ENCODE measurements around the gene SLC6A6.

Gene SLC6A6

DNA sequence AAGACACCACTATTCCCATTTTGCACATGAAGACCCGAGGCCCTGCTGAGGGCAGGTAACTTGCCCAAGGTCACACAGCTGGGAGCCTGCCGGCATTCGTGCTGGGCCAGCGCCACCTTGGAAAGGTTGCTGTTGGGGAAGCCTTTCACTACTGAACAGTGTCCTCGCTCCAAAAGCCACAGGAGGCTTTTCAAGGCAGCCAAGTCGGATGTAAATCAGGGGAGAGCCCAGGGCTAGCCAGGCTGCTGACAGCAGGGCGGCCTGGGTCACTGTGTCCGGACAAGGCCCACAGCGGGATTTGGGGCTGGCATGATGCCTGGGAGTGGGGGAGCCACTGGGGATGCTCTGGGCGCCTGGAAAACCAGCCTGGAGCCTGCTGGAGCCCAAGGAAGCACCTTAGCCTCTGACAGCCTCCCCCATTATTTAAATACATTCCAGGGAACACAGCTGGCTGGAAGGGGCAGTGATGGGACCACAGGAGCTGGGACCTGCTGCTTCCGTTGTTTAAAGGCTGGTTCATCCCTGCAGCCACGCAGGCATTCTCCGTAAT is 10.5 kb downstream of the SLC6A6 start:
- TF ChIP-seq PAX5 (IDR thresholded peaks at IDR 0.05; ENCODE audit: insufficient read depth, low read length, severe bottlenecking) (no peak), POLR2A (IDR thresholded peaks at IDR 0.05; ENCODE audit: low read depth, low read length) (no peak), SPI1 (IDR thresholded peaks at IDR 0.05; ENCODE audit: low read depth, low read length) (no peak), POLR2AphosphoS5 (IDR thresholded peaks at IDR 0.05; ENCODE audit: low read depth, low read length) (no peak), TAF1 (IDR thresholded peaks at IDR 0.05; ENCODE audit: low read depth, low read length) (no peak), POU2F2 (IDR thresholded peaks at IDR 0.05; ENCODE audit: low read depth, low read length) (no peak)
- no peak for DNase-seq (ENCODE audit: insufficient read length, low spot score)

DNA sequence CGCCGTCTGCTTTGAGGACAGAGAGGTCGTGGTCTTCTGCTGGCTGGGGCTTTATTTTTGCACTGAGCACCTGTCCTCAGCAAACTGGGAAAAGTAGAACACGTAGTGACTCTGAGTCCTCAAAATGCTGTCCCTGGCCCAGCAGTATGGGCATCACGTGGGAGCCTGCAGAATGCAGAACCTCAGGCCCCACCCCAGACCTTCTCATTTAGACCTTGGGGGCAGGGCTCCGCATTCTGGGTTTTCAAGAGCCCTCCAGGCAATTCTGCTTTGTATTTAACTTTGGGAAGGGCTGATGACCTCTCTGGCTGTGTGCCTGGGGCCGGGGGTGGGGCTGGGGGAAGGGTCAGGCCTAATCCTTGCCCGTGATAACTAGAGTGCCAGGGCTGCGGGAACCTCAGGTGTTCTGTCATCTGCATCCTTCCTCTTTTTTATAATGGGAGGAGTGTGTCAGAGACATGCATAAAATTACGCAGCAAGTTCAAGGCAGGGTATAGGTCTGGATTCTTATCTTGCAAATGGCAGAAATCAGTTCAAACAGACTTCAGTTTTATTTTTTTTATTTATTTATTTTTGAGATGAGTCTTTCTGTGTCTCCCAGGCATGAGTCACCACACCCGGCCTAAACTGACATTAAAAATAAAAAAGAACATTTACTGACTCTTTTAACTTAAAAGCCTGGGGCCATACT is 11.1 kb downstream of the SLC6A6 start:
- DNase-seq (ENCODE audit: insufficient read length, low spot score) = no peak
- no peak for FAIRE-seq
- no peak for TF ChIP-seq SPI1 (IDR thresholded peaks at IDR 0.05; ENCODE audit: low read depth, low read length)
- TF ChIP-seq POLR2AphosphoS5 (IDR thresholded peaks at IDR 0.05; ENCODE audit: low read depth, low read length) = no peak
- no peak for TF ChIP-seq TAF1 (IDR thresholded peaks at IDR 0.05; ENCODE audit: low read depth, low read length)
- no peak for TF ChIP-seq POU2F2 (IDR thresholded peaks at IDR 0.05; ENCODE audit: low read depth, low read length)
- no peak for TF ChIP-seq POLR2A (IDR thresholded peaks at IDR 0.05; ENCODE audit: low read depth, low read length)
- TF ChIP-seq PAX5 (IDR thresholded peaks at IDR 0.05; ENCODE audit: insufficient read depth, low read length, severe bottlenecking) = no peak

More for the DNA sequence above, 10.5 kb downstream of the SLC6A6 start:
- no peak for FAIRE-seq

DNA sequence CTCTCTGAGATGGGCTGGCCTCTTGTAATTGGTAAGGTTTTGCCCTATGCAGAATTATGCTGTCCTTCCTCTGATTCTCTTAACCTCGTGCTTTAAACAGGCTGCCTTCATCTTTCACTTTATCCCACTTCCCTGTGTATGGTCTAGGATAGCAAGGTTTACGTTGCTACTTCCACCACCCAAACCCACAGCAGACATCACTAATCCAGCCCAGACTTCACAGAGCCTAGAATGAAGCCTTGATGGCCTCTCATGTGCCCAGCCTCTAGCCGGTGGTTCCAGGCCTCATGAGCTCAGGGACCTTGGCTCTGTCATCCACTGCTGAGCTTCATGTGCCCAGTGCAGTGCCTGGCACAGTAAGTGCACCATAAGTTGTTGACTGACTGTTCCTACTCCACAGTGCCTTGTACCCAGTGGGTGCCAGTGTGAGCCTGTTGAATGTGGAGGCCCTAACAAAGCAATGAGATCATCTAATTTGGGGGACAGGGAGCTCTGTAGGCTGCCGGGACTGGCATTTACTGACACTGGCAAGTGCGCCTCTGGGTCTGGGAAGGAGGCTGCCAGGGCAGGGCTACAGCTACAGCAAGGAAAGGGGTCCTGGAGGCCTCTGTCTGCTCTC is 12.5 kb downstream of the SLC6A6 start:
- DNase-seq (ENCODE audit: insufficient read length, low spot score) (no peak), FAIRE-seq (no peak)
- no peak for TF ChIP-seq POLR2AphosphoS5 (IDR thresholded peaks at IDR 0.05; ENCODE audit: low read depth, low read length)
- TF ChIP-seq POU2F2 (IDR thresholded peaks at IDR 0.05; ENCODE audit: low read depth, low read length) = no peak
- no peak for TF ChIP-seq SPI1 (IDR thresholded peaks at IDR 0.05; ENCODE audit: low read depth, low read length)
- no peak for TF ChIP-seq TAF1 (IDR thresholded peaks at IDR 0.05; ENCODE audit: low read depth, low read length)
- no peak for TF ChIP-seq PAX5 (IDR thresholded peaks at IDR 0.05; ENCODE audit: insufficient read depth, low read length, severe bottlenecking)
- no peak for TF ChIP-seq POLR2A (IDR thresholded peaks at IDR 0.05; ENCODE audit: low read depth, low read length)

DNA sequence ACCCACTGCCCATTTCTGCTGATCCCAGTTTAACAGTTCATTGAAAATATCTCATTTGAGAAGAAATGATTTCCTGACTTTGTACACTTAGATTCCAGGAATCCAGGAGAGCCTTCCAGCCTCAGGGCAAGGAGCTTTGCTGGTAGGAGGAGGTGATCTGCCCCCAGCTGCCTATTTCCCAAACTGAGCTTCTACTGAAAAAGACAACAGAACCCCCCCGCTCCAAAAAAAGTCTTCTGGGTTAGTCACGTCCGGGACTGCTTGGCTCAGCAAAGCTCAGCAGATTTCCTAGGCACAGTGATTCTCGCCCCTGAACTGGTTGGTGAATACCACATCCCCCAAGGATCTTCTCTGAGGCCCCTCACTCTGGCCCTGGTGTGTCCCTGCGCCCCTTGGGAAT is 13.1 kb downstream of the SLC6A6 start:
- no peak for FAIRE-seq
- DNase-seq (ENCODE audit: insufficient read length, low spot score) = no peak
- TF ChIP-seq POLR2A (IDR thresholded peaks at IDR 0.05; ENCODE audit: low read depth, low read length) = no peak
- TF ChIP-seq PAX5 (IDR thresholded peaks at IDR 0.05; ENCODE audit: insufficient read depth, low read length, severe bottlenecking) = no peak
- TF ChIP-seq POU2F2 (IDR thresholded peaks at IDR 0.05; ENCODE audit: low read depth, low read length) = no peak
- no peak for TF ChIP-seq SPI1 (IDR thresholded peaks at IDR 0.05; ENCODE audit: low read depth, low read length)
- TF ChIP-seq TAF1 (IDR thresholded peaks at IDR 0.05; ENCODE audit: low read depth, low read length) = no peak
- no peak for TF ChIP-seq POLR2AphosphoS5 (IDR thresholded peaks at IDR 0.05; ENCODE audit: low read depth, low read length)

DNA sequence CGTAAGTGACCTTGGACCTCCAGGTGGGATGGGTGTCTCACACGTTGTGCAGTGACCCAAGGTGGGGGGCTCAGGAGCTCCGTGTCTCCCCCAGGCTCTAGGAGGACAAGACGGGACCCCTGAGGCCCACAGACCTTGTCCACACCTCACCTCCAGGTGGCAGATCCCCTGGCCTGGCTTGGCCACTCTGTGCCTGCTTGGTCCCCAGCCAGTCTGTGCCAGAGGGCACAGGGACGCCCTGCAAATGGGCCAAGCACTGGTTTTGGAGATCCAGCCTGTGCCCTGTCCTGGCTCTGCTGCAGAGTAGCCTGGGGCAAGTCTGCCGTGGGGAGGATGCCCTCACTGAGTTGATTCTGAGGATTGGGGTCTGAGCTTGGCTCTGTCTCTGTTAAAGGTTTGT is 14.0 kb downstream of the SLC6A6 start:
- no peak for DNase-seq (ENCODE audit: insufficient read length, low spot score)
- no peak for TF ChIP-seq SPI1 (IDR thresholded peaks at IDR 0.05; ENCODE audit: low read depth, low read length)
- no peak for TF ChIP-seq POU2F2 (IDR thresholded peaks at IDR 0.05; ENCODE audit: low read depth, low read length)
- TF ChIP-seq TAF1 (IDR thresholded peaks at IDR 0.05; ENCODE audit: low read depth, low read length) = no peak
- TF ChIP-seq POLR2A (IDR thresholded peaks at IDR 0.05; ENCODE audit: low read depth, low read length) = no peak
- TF ChIP-seq POLR2AphosphoS5 (IDR thresholded peaks at IDR 0.05; ENCODE audit: low read depth, low read length) = no peak
- no peak for TF ChIP-seq PAX5 (IDR thresholded peaks at IDR 0.05; ENCODE audit: insufficient read depth, low read length, severe bottlenecking)
- FAIRE-seq = no peak

DNA sequence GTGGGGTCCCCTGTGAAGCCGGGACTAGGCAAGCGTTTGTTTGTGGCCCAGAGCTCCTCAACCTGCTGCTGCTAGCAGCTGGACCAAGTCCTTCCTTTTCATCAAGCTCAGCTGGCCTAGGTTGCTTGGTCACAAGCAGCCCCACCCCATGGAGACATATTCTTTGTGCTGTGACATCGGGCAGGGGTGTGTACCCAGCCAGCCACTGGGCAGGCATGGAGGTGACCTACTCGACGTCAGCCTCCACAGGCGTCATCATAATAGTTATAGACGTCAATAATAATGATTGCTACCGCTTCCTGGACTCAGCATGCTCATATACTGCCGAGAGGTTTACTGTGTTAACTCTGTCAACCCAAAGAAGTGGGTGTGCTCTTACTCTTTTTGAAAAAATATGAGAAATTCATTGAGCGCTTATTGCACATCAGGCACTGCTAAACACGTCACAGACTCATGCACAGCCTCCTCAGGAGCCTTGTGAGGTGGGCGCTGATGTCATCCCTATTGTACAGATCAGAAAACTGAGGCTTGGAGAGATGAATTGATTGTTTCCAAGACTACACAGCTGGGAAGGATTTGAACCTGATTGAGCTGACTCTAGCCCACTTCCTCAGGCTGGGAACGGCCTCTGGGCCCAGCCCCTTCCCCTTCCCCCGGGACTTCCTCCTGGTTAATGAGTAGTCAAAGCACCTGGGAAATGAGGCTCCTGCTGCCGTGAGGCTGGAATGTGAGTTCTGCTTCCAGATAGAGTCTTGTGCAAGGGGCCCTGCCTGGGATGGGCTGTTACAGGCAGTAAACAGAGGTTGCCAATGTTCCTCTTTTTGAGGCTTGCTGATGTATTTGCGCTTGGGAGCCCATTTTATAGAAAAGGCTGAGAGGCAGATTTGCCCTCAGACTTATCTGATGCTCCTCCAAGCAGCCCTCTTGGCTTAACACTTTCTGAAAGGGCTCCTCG is 16.2 kb downstream of the SLC6A6 start:
- no peak for DNase-seq (ENCODE audit: insufficient read length, low spot score)
- no peak for FAIRE-seq
- TF ChIP-seq SPI1 (IDR thresholded peaks at IDR 0.05; ENCODE audit: low read depth, low read length) (no peak), PAX5 (IDR thresholded peaks at IDR 0.05; ENCODE audit: insufficient read depth, low read length, severe bottlenecking) (no peak)

DNA sequence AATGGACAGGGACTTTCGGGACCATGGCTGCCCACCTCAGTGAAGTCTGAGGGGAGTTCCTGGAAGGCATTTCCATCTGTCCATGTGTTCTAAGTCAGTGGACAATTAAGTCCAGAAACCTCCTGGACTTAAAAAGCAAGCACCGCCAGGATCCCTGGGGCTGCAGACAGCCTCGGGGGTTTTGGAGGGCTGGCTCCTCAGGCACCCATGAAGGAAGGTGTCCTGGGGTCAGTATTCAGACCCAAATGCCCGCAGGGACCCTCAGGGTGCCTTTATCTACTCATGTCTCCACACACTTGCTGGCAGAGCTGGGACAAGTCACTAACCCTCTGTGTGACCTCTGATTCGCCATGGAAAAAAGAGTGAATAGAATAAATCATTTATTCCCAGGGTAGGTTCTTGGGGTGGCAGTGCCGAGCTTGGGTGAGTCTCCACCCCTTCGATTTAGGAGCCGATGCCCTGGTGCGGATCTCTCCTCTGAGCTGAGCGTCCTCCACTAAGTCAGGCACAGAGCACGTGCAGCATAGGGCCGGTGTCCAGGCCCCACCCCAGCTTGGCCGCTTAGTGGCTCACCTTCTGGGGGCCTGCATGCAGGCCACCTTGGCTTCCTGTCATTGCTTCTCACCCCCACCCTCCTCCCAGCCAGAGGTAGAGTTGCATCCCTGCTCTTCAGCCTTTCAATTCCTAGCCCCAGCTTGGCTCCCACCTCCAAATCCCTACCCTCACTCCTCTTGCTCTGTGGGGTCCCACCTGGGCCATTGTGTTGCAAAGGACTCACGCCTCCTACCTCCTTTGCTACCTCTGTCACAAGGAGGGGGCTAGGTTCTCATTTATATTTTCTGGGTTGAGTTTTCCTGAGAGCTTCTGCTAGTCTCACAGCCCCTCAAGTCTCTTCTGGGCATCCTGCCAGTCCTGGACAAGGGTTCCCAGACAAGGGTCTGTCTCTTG is 19.9 kb downstream of the SLC6A6 start:
- DNase-seq (ENCODE audit: insufficient read length, low spot score) = no peak
- TF ChIP-seq POU2F2 (IDR thresholded peaks at IDR 0.05; ENCODE audit: low read depth, low read length) (no peak), POLR2AphosphoS5 (IDR thresholded peaks at IDR 0.05; ENCODE audit: low read depth, low read length) (no peak), SPI1 (IDR thresholded peaks at IDR 0.05; ENCODE audit: low read depth, low read length) (no peak), TAF1 (IDR thresholded peaks at IDR 0.05; ENCODE audit: low read depth, low read length) (no peak), POLR2A (IDR thresholded peaks at IDR 0.05; ENCODE audit: low read depth, low read length) (no peak)
- FAIRE-seq = no peak

DNA sequence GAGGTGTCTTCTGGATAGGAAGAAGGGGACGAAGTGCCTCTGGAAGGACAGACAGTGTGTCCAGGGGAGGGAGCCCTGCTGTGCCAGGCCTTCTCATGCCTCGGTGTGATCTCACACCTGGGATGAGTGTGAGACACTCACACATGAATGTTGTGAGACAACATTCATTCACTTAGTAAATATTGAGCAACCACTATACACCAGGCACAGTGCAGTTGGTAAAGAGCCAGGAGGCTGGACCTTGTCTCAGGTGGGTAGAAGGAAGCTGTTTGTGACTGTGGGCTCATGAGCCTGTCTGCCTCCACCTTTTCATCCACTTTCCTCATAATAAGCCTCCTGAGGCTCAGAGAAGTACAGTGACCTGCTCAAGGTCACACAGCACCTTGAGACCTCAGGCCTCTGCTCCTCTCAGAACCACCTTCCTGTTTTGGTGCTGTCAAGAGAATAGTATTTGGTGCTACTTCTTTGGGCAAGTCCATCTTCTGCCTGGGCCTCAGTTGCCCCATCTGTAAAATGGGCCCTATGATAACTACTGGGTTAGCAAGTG is 20.9 kb downstream of the SLC6A6 start:
- FAIRE-seq = no peak
- no peak for DNase-seq (ENCODE audit: insufficient read length, low spot score)
- TF ChIP-seq SPI1 (IDR thresholded peaks at IDR 0.05; ENCODE audit: low read depth, low read length) (no peak), POLR2AphosphoS5 (IDR thresholded peaks at IDR 0.05; ENCODE audit: low read depth, low read length) (no peak), PAX5 (IDR thresholded peaks at IDR 0.05; ENCODE audit: insufficient read depth, low read length, severe bottlenecking) (no peak), TAF1 (IDR thresholded peaks at IDR 0.05; ENCODE audit: low read depth, low read length) (no peak), POU2F2 (IDR thresholded peaks at IDR 0.05; ENCODE audit: low read depth, low read length) (no peak), POLR2A (IDR thresholded peaks at IDR 0.05; ENCODE audit: low read depth, low read length) (no peak)
